ENCODE data around the gene ENG. TPM values are rescaled to one million over a fixed set of nuclear protein-coding genes. Genes with fewer than 3 reads are reported as not detected.

Gene ENG
- total and polyA plus RNA-seq, 2 of the 4 experiments (the other 2 are of a cell fraction) = 3.6 to 83.3 TPM

- BruUV-seq (replicated peaks) = no TSS peak
- Histone ChIP-seq H3K36me3 (ENCODE audit: control insufficient read depth, insufficient read depth, low read length) (peaks cover 74% of the 10 kb centered on the region), H2BK5ac (ENCODE audit: low read depth, low read length, poor library complexity, severe bottlenecking) (no peak overlapping the region), H4K20me1 (ENCODE audit: insufficient read depth, low read length) (peaks cover 11% of the 10 kb centered on the region; the same call in 1 of the 2 replicates), H3K9ac (ENCODE audit: low read depth, low read length) (no peak overlapping the region), H3K4me2 (ENCODE audit: low read depth, low read length) (no peak overlapping the region), H2BK20ac (ENCODE audit: low read depth, low read length) (no peak overlapping the region), H2BK120ac (ENCODE audit: low read depth, low read length) (no peak overlapping the region), H2AK9ac (replicated peaks; ENCODE audit: low read depth, low read length, poor library complexity) (peak overlapping the region; percentile 16), H3K4me3 (ENCODE audit: insufficient read depth, low read depth, low read length) (no peak overlapping the region), H3K14ac (replicated peaks; ENCODE audit: low read depth, low read length) (no peak overlapping the region), H3K4me1 (ENCODE audit: control insufficient read depth, insufficient read depth, low read length) (peaks cover 11% of the 10 kb centered on the region; the same call in 1 of the 2 replicates), H3K56ac (ENCODE audit: extremely low read depth, insufficient read depth, low read length) (no peak overlapping the region), H4K5ac (ENCODE audit: low read depth, low read length) (no peak overlapping the region), H2AK5ac (ENCODE audit: low read depth, low read length) (no peak overlapping the region), H3K4ac (ENCODE audit: low read depth, low read length) (no peak overlapping the region), H3K79me1 (ENCODE audit: low read depth in 1 of 2, low read length in 2 of 2) (peaks cover 13 to 22% of the 10 kb centered on the region in 2 experiments; a peak in 3 of 4 replicates), H4K91ac (ENCODE audit: insufficient read depth, low read depth, low read length) (no peak overlapping the region), H2AFZ (replicated peaks; ENCODE audit: low read length, poor library complexity) (no peak overlapping the region), H2BK15ac (ENCODE audit: low read depth, low read length) (no peak overlapping the region), H3K23ac (ENCODE audit: low read depth, low read length) (no peak overlapping the region), H4K8ac (ENCODE audit: low read depth in 2 of 2, low read length in 2 of 2) (no peak overlapping the region), H3K9me1 (ENCODE audit: insufficient read depth, low read length) (no peaks in the 10 kb centered on the region; the same call in 1 of the 2 replicates), H3K18ac (ENCODE audit: low read depth, low read length) (no peak overlapping the region), H3K27me3 (ENCODE audit: control insufficient read depth, insufficient read depth, low read length) (no peaks in the 10 kb centered on the region), H3K27ac (ENCODE audit: insufficient read depth, low read length) (no peak overlapping the region), H3K9me3 (ENCODE audit: control insufficient read depth, insufficient read depth, low read length) (no peaks in the 10 kb centered on the region)
- ChIA-PET POLR2A (ENCODE audit: unreplicated experiment) (no interaction called here), CTCF (no interaction called here)
- dilution Hi-C loops (cut with HindIII; ENCODE audit: low sequenced_read_pairs, unreplicated experiment) (no loop called here), in situ Hi-C loops (cut with MboI; ENCODE audit: low sequenced_read_pairs) (no loop called here), intact Hi-C loops (cut with micrococcal nuclease) (no loop called here)
- WGBS, 2 experiments (ENCODE audit: extremely low coverage in 2 of 2, insufficient read length in 1 of 2) = 100% methylated on average over 2 of the region's 8 CpGs; no CpG with 5 or more reads in 1 of the 2 experiments
- TF ChIP-seq USF2 (IDR thresholded peaks at IDR 0.05; ENCODE audit: low read depth, low read length) (no peak), RAD21 (IDR thresholded peaks at IDR 0.05; ENCODE audit: low read length) (no peak), CTCF (conservative IDR thresholded peaks at IDR 0.05; ENCODE audit: low read depth, low read length) (no peak), SMC3 (IDR thresholded peaks at IDR 0.05; ENCODE audit: low read depth, low read length) (no peak), MAZ (IDR thresholded peaks at IDR 0.05; ENCODE audit: borderline replicate concordance, low read depth, low read length) (no peak), BHLHE40 (IDR thresholded peaks at IDR 0.05; ENCODE audit: low read depth, low read length) (no peak), MXI1 (IDR thresholded peaks at IDR 0.05; ENCODE audit: borderline replicate concordance, low read depth, low read length) (no peak)
- DNase-seq (no peak), ATAC-seq (ENCODE audit: low read depth) (no peak; the same call in 1 of the 2 replicates)
Observed at GRCh38 chr9:127816728-127817127, 37.7 kb downstream of the ENG start.
